Testis (tissue), 2 donors: ENCODE results near the gene CASR.

Experiments
- CTCF ChIP-seq, 3 experiments: fragments of 450-650 bp in 2 of 3; fragments of 200-600 bp in 1 of 3; sonication (generic) in 1 of 3; IDR thresholded peaks; one replicate each; pipeline ENCODE4 v1.5.1; 2016 to 2019; ENCODE audit warnings: antibody characterized with exemption in 3 of 3, mild to moderate bottlenecking in 2 of 3, moderate library complexity in 1 of 3
- POLR2A ChIP-seq: fragments of 450-650 bp; IDR thresholded peaks from one replicate; pipeline ENCODE4 v1.6.1; 2017; ENCODE audit warnings: antibody characterized with exemption, mild to moderate bottlenecking, moderate library complexity

GRCh38 chr3:122313281-122313680 is 129.8 kb downstream of the CASR start:
- TF ChIP-seq CTCF (IDR thresholded peaks at IDR 0.05) (no peak), POLR2A (no peak)
